ENCODE results near the gene MAPK8IP2.

- TF ChIP-seq CTCF (IDR thresholded peaks at IDR 0.05 in 8 of 11, conservative IDR thresholded peaks at IDR 0.05 in 3 of 11) (no peak), POLR2A (IDR thresholded peaks at IDR 0.05) (no peak), POLR2AphosphoS5 (IDR thresholded peaks at IDR 0.05) (no peak)
Measured at GRCh38 chr22:50603511-50604255, 3.1 kb downstream of the MAPK8IP2 start.

Data from spleen (tissue), 7 donors.